Activated CD8-positive, alpha-beta memory T cell treated with anti-CD3 and anti-CD28 coated beads for 48 hours (primary cell): Measurements from ENCODE around the gene KRTAP10-2.

Experiments used
- DNase-seq, 3 experiments: peaks; one replicate each; pipeline ENCODE4 v3.0.0-alpha.2; 2020; ENCODE audit warnings: low read depth in 2 of 3, low spot score in 2 of 3

Gene KRTAP10-2

DNA sequence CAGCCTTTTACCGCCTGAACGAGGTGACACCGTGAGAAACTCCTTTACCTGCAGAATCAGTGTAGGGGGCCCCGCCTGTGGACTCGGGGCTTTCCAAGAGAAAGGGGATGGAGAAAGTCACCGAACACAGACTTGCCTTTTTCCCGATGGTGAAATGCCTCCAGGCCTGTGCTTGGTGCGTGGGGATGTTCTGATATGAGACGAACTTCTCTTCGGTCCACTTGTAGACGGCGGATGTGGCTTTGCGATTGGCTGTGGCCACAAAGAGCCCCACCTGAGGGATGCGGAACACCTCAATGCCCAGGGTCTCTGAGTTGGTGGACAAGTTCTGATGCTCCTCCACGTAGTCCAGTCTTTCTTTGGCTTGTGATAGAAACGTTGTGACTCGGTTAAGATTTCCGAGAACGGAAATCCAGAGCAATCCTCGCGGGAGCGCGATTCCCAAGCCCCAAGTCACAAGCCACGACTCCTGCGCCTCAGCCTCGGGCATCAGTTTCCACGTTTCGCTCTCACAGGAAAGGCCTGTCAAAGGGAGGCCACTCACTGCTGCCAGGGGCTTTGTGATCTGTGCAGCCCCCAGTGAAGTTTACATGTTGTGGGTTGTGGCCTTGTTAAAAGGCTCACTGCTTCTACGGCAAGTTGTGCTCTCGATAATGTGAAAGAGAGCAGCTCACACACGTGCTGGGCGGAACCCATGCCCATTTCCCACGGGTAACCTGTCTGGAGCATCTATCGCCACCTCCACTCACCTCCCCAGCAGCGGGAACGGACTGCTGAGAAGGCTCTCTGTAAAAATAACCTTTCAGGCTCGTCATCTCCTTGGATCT lies 23.9 kb downstream of the KRTAP10-2 start:
- DNase-seq = no peak

DNA sequence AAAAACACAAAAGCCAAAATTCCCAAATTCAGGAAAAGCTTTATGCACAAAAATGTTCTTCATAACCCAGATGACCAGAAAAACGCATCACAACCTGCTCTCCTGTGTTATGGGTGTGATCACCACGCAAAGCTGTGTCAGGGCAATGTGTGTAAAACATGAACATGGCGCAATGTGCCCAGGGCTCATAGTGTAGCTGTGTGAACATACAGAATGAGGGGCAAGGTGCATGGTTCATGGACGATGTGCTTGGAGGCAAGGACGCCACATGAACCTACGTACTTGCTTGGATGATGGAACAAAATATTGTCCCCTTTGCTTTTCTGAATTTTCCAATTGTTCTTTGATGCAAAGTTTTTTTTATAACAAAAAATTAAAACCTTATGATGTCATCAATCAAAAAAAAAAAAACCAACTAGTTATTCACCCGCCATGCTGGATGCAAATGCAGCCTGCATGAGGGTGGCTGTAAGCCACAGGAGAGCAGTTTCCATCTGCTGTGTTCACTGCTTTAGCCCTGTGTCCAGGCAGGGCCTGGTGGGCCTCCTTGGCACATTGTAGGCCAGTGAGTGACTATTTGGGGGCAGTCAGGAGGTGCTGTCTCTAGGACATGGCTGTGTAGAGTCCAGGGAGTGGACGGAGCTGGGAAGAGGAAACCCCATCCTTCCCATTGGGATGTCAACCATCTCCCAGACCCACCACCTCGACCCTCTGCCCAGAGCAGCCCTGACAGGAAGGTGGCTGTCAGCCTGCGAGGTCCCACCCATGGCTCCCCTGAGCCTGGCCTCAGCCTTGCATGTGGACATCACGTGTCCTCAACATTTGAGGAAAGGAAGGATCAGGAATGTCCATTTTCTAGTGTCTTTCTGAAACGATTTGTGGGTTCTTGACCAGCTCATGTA lies 25.0 kb downstream of the KRTAP10-2 start:
- DNase-seq = no peak

DNA sequence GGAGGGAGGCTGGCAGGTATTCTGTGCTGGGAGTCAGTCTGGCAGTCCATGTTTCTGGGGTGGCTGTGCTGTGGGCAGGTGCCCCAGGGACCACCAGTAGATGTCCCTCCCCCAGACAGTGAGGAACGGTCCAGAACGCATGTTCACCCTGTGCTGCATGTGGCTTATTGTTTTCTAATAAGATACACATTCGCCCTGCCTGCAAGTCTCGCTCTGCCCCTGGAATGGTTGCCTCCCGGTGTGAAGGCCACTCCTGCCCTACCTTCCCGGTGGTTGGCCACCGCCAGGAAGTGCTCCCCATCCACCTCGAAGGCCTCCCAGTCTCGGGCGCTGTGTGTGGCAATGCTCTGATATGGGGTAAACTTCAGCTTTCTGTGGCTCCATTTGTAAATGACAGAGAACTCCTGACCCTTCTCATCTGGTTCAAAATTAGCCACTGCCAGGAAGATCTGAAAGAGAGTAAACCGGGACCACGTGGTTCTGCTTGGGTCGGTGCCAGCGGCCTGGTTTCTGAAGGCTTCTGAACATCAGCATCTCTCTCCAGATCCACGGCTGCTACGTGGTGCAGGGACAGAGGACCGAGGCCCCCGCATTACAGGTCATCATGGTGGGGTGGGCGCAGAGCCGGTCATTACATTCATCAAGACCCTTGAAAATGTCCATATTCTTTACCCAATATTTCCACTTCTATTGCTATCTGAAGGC lies 25.8 kb downstream of the KRTAP10-2 start:
- DNase-seq = no peak

DNA sequence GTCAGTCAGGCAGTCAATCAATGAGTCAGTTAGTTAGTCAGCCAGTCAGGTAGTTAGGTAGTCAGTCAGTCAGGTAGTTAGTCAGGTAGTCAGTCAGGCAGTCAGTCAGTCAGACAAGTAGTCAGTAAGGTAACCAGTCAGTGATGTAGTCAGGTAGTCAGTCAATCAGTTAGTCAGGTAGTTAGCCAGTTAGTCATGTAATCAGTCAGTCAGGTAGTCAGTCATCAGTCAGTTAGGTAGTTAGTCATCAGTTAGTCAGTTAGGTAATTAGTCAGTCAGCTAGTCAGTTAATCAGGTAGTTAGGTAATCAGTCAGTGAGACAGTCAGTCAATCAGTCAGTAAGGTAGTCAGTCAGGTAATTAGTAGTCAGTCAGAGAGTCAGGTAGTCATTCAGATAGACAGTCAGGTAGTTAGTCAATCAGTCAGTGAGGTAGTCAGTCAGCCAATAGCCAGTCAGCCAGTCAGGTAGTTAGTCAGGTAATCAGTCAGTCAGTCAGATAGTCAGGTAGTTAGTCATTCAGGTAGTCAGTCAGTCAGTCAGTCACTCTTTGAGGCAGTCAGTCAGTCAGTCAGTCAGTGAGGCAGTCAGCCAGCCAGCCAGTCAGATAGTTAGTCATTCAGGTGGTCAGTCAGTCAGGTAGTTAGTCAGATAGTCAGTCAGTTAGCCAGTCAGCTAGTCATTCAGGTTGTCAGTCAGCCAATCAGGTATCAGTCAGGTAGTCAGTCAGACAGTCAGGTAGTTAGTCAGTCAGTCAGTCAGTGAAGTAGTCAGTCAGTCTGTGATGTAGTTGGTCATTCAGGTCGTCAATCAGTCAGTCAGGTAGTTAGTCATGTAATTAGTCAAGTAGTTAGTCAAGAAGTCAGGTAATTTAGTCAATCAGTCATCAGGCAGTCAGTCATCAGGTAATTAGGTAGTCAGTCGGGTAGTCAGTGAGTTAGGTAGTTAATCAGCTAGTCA lies 26.6 kb downstream of the KRTAP10-2 start:
- no peak for DNase-seq

DNA sequence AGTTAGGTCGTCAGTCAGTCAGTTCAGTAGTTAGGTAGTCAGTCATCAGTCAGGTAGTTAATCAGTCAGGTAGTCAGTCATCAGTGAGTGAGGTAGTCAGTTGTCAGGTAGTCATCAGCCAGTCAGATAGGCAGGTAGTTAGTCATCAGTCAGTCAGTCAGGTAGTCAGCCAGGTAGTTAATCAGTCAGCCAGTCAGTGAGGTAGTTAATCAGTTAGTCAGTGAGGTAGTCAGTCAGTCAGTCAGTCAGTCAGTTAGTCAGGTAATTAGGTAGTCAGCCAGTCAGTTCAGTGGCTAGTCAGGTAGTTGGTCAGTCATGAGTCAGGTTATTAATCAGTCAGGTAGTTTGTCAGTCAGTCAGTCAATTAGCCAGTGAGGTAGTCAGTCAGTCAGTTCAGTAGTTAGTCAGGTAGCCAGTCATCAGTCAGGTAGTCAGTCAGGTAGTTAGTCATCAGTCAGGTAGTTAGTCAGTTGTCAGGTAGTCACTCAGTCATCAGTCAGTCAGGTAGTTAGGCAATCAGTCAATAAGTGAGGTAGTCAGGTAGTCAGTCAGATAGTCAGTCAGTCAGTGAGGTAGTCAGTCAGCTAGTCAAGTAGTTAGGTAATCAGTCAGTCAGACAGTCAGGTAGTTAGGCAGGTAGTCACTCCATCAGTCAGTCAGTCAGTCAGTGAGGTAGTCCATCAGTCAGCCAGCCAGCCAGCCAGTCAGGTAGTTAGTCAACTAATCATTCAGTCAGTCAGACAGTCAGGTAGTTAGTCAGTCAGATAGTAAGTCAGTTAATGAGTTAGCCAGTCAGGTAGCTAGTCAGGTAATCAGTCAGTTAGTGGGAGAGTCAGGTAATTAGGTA lies 27.5 kb downstream of the KRTAP10-2 start:
- no peak for DNase-seq

DNA sequence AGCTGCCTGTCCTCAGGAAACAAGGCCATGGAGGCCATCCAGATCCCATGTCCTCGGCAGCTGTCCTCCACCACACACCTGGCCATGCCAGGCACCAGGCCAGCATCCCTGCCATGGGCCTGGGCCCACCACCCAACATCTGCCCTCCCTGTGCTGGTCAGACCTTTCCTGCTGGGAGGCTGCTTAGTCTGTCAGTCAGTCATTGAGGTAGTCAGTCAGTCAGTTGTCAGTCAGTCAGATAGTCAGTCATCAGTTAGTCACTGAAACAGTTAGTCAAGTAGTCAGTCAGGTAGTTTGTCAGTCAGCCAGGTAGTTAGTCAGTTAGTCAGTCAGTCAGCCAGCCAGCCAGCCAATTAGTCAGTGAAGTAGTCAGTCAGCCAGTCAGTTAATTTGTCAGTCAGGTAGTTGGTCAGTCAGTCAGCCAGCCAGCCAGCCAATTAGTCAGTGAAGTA lies 28.5 kb downstream of the KRTAP10-2 start:
- no peak for DNase-seq

DNA sequence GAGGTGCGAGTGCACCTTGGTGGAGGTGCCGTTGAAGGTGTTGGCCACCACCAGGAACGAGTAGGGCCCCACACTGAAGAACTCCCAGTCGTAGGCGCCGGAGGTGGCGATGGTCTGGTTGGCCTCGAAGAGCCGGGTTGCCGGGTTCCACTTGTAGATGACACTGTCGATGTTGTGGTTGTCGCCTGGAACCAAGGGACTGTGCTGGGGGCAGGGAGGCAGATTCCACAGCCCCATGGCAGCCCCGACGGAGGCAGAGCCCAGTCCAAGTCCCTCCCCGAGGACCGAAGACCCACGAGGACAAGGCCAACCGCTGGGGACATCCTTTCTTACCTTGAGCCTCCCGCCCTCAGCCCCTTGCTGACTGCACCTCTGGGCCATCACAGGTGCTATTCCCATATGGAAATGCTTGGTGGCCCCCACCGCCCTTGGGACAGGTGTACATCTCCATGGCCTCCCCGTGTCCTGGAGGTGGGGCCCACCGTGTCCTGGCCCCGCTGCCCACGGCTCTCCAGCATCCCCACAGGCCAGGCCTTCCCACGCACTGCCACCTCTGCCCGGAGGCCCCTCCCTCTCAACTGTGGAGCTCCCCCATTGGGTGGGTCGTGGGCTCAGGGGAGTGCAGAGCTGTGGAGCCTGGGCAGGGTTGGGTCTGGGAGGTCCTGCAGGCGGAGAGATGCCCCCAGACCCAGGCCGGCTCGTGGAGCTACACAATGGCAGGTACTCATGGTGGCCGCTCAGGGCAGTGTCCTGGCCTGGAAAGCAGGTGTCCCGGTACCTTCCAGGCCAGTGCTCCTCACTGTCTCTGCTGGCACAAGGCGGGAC lies 29.2 kb downstream of the KRTAP10-2 start:
- DNase-seq = no peak

DNA sequence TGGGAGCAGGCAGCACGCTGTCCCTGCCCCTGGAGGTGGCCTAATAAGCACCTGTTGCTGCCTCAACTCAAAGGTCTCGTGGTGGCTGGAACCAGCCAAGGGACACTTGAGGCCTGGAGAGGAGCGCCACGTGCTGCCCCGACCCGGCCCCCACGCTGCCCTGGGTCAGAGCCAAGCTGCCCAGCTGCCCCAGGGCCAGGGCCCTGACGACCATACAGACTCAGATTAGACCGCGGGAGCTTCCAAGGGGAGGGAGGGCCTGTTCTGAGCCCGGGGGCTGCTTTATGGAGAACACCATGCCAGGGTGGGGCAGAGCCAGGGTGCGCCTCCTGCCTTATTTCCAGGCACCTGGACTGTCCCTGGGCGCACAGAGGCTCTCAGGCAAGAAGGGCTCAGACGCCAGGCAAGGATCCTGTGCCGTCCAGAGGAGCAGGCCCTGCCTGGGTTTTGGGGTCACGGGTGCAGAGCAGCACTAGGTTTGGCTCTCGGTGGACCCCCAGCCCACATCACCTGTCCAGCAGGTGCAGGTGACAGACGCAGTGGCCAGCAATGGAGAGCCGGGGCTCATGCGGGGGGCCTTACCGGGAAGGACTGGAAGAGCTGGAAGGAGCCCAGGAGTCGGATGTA lies 29.9 kb downstream of the KRTAP10-2 start:
- no peak for DNase-seq

DNA sequence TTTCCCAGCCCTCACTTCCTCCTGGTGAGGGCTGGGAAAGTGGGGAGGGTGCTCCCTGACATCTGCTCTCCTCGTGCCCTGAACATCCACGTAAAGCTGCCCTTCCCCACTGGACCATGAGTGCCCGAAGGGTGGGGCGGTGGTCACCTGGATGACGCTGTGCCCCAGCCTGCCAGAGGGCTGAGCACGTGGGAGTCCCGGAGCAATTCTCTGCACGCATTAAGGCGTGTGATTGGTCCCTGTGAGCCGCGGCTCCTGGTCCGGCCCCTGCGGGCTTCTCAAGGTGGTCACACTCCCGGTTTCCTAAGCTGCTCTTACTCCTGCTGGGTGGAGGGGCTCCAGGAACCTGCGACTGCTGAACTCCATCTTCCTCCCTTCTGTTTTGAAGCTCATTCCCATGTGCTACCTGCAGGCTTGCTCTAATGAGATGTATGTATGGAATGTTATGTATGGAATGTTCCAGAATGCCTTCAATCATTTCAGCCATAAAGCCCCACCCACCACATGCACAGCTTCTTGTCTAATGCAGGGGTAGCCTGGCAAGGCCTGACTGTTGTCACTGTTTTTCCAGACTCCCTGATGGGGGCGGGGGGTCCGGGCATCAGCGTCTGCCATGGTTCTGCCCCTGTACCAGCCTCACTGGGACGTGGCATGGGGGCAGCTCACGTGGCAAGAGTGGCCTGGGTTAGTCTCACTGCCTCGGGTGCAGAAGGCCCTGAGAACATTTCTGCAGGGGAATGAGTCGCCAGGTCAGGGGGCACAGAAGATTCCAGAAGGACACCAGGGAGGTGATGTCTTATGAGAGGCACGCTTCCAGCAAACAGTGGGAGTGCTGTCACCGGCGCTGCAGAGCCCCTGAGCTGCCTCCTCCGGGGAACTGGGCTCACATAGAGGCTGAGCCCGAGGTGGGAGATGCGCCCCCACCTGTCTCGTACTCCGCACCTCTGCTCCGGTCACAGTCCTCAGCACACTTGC lies 30.7 kb downstream of the KRTAP10-2 start:
- no peak for DNase-seq

DNA sequence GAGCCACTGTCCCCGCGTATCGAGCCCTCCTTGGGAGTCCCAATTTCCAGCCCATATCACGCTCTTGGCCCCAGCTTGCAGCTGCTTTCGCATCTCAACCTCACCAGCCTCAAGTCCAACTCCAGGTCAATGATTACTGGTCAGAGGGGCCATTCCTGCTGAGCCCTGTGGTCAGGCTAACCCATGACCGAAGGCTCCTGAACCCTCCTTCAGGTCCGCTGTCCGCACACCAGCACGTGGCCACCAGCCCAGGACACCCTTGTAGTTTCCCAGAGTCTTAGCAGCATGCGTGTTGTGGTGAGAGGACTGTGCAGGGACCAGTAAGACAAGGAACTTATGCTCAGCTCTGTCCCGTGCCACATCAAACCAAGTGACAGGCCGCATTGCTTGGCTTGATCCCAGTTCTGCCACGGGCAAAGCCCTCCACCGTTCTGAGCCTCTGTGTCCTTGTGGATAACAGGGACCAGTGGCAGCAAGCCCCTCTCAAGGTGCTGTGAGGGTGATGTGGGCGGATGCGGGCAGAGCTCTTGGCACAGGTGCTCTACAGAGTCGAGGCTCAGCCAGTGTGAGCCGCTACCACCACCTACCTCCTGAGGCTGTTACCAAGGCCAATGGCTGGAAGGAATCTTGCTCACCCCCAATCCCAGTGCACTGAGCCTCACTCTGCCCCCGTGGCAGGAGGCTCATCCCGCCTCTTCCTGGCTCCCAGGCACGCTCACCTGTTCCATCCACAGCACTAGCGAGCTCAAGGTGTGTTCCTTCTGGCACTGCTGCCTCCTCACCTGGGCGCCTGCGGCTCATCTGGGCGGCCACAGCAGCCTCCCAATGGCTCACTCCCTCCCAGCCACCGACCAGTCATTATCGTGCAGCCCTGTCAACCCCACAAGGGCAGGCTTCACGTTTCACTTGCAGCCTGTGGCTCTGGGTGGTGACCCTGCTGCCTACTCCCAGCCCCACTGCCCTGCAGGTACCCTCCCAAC lies 31.7 kb downstream of the KRTAP10-2 start:
- DNase-seq = no peak

DNA sequence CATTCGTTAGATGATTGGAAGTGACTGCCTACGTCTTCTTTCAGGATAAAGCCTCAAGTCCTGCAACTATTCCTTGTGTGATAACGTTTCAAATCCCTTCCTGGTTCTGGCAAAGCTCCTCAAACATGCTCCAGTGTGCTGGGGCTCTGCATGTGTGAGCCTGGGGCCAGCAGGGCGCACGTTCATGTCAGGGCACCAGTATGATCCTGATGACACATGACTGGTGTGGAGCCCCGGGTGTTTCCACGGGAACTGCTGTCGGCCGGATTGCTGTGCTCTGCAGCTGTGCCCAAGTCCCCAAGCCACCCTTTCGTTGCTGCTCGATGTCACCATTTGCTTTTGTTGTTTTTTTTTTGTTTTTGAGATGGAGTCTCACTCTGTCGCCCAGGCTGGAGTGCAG lies 32.6 kb downstream of the KRTAP10-2 start:
- DNase-seq = no peak

DNA sequence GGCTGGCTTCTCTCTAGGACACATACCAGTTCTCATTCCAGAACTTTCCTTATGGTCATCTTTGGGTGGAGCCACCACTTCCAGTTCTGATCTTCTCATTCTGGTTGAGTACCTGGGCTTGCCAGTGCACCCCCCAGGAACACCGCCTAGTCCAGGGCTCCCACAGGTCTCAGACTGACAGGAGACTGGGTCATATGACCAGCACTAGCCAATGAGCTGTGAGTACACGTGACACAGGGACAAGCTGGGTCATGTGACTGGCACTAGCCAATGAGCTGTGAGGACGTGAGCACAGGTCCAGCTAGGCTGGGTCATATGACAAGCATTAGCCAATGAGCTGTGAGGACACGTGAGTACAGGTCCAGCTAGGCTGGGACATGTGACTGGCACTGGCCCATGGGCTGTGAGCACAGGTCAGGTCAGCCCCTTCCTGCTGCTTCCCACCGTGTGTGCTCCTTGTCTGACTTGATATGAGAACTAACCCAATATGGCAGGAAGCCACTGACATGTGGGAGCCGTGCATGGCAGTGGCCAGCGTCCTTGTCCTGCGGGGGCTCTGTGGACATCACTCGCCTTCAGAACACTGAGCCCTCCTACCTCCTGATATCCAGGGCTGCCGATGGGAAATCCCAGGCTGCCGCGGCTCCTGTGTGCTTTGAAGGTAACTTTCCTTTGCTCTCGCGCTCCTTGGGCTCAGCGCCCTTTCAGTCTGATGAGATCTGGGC lies 34.0 kb downstream of the KRTAP10-2 start:
- no peak for DNase-seq

DNA sequence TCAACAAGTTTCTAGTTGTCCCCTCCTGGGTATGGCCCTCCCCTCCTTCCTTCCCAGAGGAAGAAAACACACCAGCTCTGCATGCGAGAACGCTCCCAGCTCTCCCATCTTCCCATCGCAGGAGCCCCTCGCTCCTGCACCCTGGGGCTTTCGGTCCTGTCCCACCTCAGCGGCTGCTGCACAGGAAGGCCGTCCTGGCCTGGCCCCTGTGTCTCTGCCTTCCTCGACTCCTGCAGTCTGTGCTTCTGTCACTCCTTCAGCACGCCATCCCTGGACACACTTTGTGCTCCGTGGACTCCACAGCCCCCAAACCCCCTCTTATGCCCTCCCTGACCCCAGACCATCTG lies 34.5 kb downstream of the KRTAP10-2 start:
- no peak for DNase-seq

DNA sequence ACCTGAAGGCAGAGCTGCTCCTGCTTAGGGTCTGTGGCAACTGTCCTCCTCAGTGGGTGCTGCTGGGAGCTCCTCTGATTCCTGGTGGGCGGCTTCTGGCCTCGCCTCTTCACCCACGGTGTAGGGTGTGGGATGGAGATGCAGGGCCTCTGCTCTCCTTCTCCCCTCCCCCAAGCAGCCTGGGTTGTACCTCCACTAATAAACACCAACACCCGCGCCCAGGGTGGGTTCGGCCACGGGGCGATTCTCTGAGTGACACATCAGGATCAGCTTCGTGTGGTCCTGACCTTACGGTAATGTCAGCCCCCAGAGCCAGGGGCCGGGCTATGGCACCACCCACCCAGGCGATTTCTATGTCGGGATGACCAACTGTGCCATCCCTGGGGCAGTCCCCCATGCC lies 35.0 kb downstream of the KRTAP10-2 start:
- DNase-seq = no peak
